Body of pancreas (tissue), 4 donors: Measurements from ENCODE around the gene ESAM.

Experiments used
- POLR2A ChIP-seq, 3 donors: fragments of 450-650 bp; IDR thresholded peaks; one replicate each; pipeline ENCODE4 v1.6.1; 2016; ENCODE audit warnings: antibody characterized with exemption in 3 of 3, mild to moderate bottlenecking in 2 of 3
- TF ChIP-seq, protein P1 (sequence below), 7 experiments: fragments of 450-650 bp in 4 of 7; fragments of 200-600 bp in 3 of 7; sonication (generic) in 3 of 7; IDR thresholded peaks; one replicate each; pipeline ENCODE4 v1.5.1; 2016 to 2019; ENCODE audit warnings: antibody characterized with exemption in 7 of 7

DNA sequence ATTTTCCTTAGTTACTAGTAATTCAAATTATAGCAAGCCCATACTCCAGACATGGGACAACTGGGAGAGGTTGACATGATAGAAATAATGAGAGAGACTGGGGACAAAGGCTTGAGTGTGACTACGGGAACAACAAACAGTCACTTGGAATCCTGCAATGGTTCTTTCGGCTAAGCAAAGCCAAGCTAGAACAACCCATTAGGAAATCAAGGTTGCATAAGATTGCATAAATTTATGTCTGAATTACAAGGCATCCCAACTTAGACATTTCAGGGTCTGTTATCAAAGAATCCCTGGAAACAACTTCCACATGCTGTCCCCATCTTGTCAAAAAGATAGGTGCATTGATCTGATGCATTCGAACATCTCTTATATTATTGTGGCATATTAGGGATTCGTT lies 32.5 kb downstream of the ESAM start:
- TF ChIP-seq, protein P1, sequence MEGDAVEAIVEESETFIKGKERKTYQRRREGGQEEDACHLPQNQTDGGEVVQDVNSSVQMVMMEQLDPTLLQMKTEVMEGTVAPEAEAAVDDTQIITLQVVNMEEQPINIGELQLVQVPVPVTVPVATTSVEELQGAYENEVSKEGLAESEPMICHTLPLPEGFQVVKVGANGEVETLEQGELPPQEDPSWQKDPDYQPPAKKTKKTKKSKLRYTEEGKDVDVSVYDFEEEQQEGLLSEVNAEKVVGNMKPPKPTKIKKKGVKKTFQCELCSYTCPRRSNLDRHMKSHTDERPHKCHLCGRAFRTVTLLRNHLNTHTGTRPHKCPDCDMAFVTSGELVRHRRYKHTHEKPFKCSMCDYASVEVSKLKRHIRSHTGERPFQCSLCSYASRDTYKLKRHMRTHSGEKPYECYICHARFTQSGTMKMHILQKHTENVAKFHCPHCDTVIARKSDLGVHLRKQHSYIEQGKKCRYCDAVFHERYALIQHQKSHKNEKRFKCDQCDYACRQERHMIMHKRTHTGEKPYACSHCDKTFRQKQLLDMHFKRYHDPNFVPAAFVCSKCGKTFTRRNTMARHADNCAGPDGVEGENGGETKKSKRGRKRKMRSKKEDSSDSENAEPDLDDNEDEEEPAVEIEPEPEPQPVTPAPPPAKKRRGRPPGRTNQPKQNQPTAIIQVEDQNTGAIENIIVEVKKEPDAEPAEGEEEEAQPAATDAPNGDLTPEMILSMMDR (IDR thresholded peaks at IDR 0.05) = no peak
- no peak for TF ChIP-seq POLR2A (IDR thresholded peaks at IDR 0.05)
